Mesenchymal stem cell (in vitro differentiated cells and primary cell): Measurements from ENCODE around the gene DHTKD1.

ENCODE experiments used
- DNase-seq: peaks from one replicate; pipeline ENCODE4 v3.0.0-alpha.2; 2013
- H2AFZ ChIP-seq: one replicate; pipeline ENCODE4 v1.6.1; 2013; ENCODE audit warnings: low read depth, mild to moderate bottlenecking, control low read depth, inconsistent platforms, low read length, moderate library complexity
- H2AK5ac ChIP-seq: 2 replicates; pipeline ENCODE4 v1.6.1; 2013; ENCODE audit warnings: low read length, moderate library complexity, mild to moderate bottlenecking, inconsistent platforms; ENCODE audit not compliant: severe bottlenecking
- H2BK120ac ChIP-seq: one replicate; pipeline ENCODE4 v1.6.1; 2013; ENCODE audit warnings: low read depth, mild to moderate bottlenecking, inconsistent platforms, low read length, moderate library complexity
- H2BK12ac ChIP-seq, 2 experiments: one replicate each; pipeline ENCODE4 v1.6.1; 2013; ENCODE audit warnings: inconsistent platforms in 2 of 2, low read length in 2 of 2, mild to moderate bottlenecking in 2 of 2, moderate library complexity in 2 of 2, control low read depth in 1 of 2
- H2BK15ac ChIP-seq: one replicate; pipeline ENCODE4 v1.6.1; 2013; ENCODE audit warnings: mild to moderate bottlenecking, low read depth, inconsistent platforms; ENCODE audit not compliant: poor library complexity, severe bottlenecking
- H2BK5ac ChIP-seq: 2 replicates; pipeline ENCODE4 v1.6.1; 2013; ENCODE audit warnings: low read depth, mild to moderate bottlenecking, low read length, control low read depth, inconsistent platforms; ENCODE audit not compliant: poor library complexity, severe bottlenecking
- H3K14ac ChIP-seq, 2 experiments: one replicate each; pipeline ENCODE4 v1.6.1; 2013; ENCODE audit warnings: inconsistent platforms in 2 of 2, low read length in 2 of 2, control low read depth in 1 of 2, mild to moderate bottlenecking in 1 of 2, moderate library complexity in 1 of 2
- H3K18ac ChIP-seq, 2 experiments: one replicate each; pipeline ENCODE4 v1.6.1; 2013; ENCODE audit warnings: inconsistent platforms in 2 of 2, low read length in 2 of 2, control low read depth in 1 of 2, low read depth in 1 of 2, mild to moderate bottlenecking in 1 of 2
- H3K23ac ChIP-seq, 2 experiments: one replicate each; pipeline ENCODE4 v1.6.1; 2013; ENCODE audit warnings: inconsistent platforms in 2 of 2, low read length in 2 of 2, mild to moderate bottlenecking in 2 of 2, moderate library complexity in 2 of 2, control low read depth in 1 of 2
- H3K27ac ChIP-seq: 2 replicates; pipeline ENCODE4 v1.5.1; 2013; ENCODE audit warnings: mild to moderate bottlenecking, moderate library complexity, low read length, control low read depth, inconsistent platforms; ENCODE audit not compliant: poor library complexity, severe bottlenecking
- H3K27me3 ChIP-seq, 2 experiments: 2 replicates each; pipeline versions ENCODE4 v1.6.1 to v1.7.0; 2013; ENCODE audit warnings: low read length in 2 of 2, mild to moderate bottlenecking in 2 of 2, moderate library complexity in 2 of 2, control low read depth in 1 of 2, inconsistent platforms in 1 of 2; ENCODE audit not compliant: control insufficient read depth in 1 of 2, insufficient read depth in 1 of 2
- H3K36me3 ChIP-seq, 2 experiments: 2 replicates each; pipeline versions ENCODE4 v1.6.1 to v1.7.0; 2013; ENCODE audit warnings: low read length in 2 of 2, control low read depth in 1 of 2, inconsistent platforms in 1 of 2, low read depth in 1 of 2, mild to moderate bottlenecking in 1 of 2; ENCODE audit not compliant: insufficient read depth in 2 of 2, control insufficient read depth in 1 of 2
- H3K4ac ChIP-seq, 2 experiments: one replicate each; pipeline ENCODE4 v1.6.1; 2013; ENCODE audit warnings: inconsistent platforms in 2 of 2, low read length in 2 of 2, mild to moderate bottlenecking in 2 of 2, moderate library complexity in 2 of 2, control low read depth in 1 of 2, low read depth in 1 of 2
- H3K4me1 ChIP-seq: 2 replicates; pipeline ENCODE4 v1.6.1; 2013; ENCODE audit warnings: low read depth, low read length, control low read depth; ENCODE audit not compliant: control insufficient read depth, insufficient read depth
- H3K4me2 ChIP-seq: 2 replicates; pipeline ENCODE4 v1.6.1; 2013; ENCODE audit warnings: low read length, mild to moderate bottlenecking, inconsistent platforms; ENCODE audit not compliant: poor library complexity, severe bottlenecking
- H3K4me3 ChIP-seq, 2 experiments: 2 replicates each; pipeline versions ENCODE4 v1.5.1 to v1.7.0; 2013; ENCODE audit warnings: low read length in 2 of 2, mild to moderate bottlenecking in 2 of 2, control low read depth in 1 of 2, low read depth in 1 of 2; ENCODE audit not compliant: insufficient read depth in 1 of 2
- H3K79me1 ChIP-seq: replicated peaks from 2 replicates; pipeline ENCODE4 v1.6.1; 2013; ENCODE audit warnings: mild to moderate bottlenecking, control low read depth, low read length, inconsistent platforms; ENCODE audit not compliant: poor library complexity, severe bottlenecking
- H3K9ac ChIP-seq: 2 replicates; pipeline ENCODE4 v1.7.0; 2013; ENCODE audit warnings: mild to moderate bottlenecking, low read length, moderate library complexity
- H3K9me3 ChIP-seq: 2 replicates; pipeline ENCODE4 v1.7.0; 2013; ENCODE audit warnings: mild to moderate bottlenecking, low read length; ENCODE audit not compliant: control insufficient read depth
- H4K8ac ChIP-seq: one replicate; pipeline ENCODE4 v1.6.1; 2013; ENCODE audit warnings: inconsistent platforms, mild to moderate bottlenecking, low read length, moderate library complexity
- H4K91ac ChIP-seq: one replicate; pipeline ENCODE4 v1.6.1; 2013; ENCODE audit warnings: mild to moderate bottlenecking, low read length, inconsistent platforms
- WGBS: methylation state at CpG from one replicate; pipeline ENCODE4 v1.1.7; 2013; ENCODE audit warnings: mixed read lengths; 5-methylcytosine and 5-hydroxymethylcytosine counted together

The DHTKD1 gene

DNA sequence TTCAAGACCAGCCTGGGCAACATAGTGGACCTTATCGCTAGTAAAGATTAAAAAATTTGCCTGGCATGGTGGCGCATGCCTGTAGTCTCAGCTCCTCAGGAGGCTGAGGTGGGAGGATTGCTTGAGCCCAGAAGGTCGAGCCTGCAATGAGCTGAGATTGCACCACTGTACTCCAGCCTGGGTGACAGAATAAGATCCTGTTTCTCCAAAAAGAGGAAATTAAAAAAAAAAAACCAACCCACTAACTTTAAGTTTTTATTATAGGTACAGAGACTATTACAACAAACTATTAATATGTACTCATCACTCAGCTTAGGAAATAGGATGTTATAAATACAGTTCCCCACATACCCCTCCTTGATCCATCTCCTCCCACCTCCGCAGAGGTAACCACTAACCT is 30.2 kb downstream of the DHTKD1 start:
- Histone ChIP-seq H2BK15ac (no peak overlapping the region), H4K91ac (no peak overlapping the region), H2BK12ac (no peak overlapping the region), H3K4me3 (no peak overlapping the region), H3K9me3 (no peaks in the 10 kb centered on the region), H2BK5ac (no peak overlapping the region), H3K4ac (no peak overlapping the region), H3K36me3 (peaks cover 25 to 58% of the 10 kb centered on the region in 2 experiments), H3K79me1 (no peaks in the 10 kb centered on the region), H3K14ac (no peak overlapping the region), H2AK5ac (no peak overlapping the region), H3K18ac (no peak overlapping the region), H4K8ac (no peak overlapping the region), H3K27ac (no peak overlapping the region), H3K4me1 (peaks cover 6% of the 10 kb centered on the region), H3K4me2 (no peak overlapping the region), H2BK120ac (no peak overlapping the region), H2AFZ (no peak overlapping the region), H3K9ac (no peak overlapping the region), H3K27me3 (no peaks in the 10 kb centered on the region), H3K23ac (no peak overlapping the region)
- no peak for DNase-seq
- whole genome bisulfite sequencing = 98% methylated on average over 3 of the region's 4 CpGs

DNA sequence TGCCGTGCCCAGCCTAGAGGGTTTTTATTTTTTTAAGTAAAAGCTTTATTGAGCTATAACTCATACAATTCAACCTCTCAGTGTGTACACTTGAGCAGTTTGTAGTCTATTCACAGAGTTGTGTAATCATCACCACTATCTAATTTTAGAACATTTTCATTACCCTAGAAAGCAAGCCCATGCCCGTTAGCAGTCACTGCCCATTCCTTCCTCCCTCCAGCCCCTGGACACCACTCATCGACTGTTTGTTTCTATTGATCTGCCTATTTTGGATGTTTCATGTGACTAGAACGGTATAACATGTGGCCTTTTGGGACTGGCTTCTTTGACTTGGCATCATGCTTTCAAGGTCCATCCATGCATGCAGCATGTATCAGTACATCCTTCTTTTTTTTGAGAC is 35.0 kb downstream of the DHTKD1 start:
- Histone ChIP-seq H3K79me1 (no peaks in the 10 kb centered on the region), H3K23ac (no peak overlapping the region), H3K4me1 (peaks cover 2% of the 10 kb centered on the region), H3K18ac (no peak overlapping the region), H4K8ac (no peak overlapping the region), H2AK5ac (no peak overlapping the region), H3K27ac (no peak overlapping the region), H3K9me3 (no peaks in the 10 kb centered on the region), H3K4ac (no peak overlapping the region), H2BK120ac (no peak overlapping the region), H4K91ac (no peak overlapping the region), H2BK15ac (no peak overlapping the region), H3K9ac (no peak overlapping the region), H3K27me3 (no peaks in the 10 kb centered on the region), H3K4me2 (no peak overlapping the region), H3K36me3 (peaks cover 45 to 73% of the 10 kb centered on the region in 2 experiments), H3K4me3 (no peak overlapping the region), H3K14ac (no peak overlapping the region), H2BK12ac (no peak overlapping the region), H2BK5ac (no peak overlapping the region), H2AFZ (no peak overlapping the region)
- no peak for DNase-seq
- 97% methylated on average over 3 of the region's 4 CpGs for WGBS

DNA sequence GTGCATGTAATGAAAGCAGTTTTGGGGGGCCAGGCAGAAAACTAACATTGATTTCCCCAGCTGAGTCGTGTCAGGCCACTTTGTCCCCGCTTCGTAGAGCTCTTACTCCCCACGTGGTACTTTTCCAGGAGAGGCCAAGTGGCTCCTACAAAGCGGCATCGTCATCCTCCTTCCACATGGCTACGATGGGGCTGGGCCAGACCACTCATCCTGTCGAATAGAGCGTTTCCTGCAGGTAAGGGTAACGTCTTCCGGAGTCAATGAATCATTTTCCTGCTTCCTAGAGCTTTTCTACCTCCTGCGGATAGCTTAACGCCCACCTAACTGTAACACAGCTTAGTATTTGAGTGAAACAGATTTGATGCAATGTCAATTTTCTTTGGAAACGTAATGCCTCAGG is 39.0 kb downstream of the DHTKD1 start:
- Histone ChIP-seq H4K91ac (no peak overlapping the region), H3K9ac (no peak overlapping the region)
- WGBS = 87% methylated on average over 13 of the region's 14 CpGs

DNA sequence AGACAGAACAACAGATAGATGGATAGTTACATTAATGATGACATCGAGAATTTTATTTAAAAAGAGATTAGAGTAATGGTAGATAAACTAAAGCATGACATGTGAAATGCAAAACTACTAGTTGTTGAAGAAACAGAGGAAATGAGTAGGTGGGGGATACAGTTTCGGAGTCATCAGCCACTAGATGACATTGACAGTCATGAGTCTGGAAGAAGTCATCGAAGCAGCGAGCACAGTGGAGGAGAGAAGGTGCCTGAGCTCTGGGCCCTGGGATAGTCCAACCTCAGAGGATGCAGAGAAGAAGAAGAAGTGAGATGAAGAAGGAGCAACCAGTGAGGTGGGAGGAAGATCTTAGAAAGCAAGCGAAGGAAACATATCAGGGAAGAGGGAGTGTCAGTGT is 40.5 kb downstream of the DHTKD1 start:
- H3K14ac ChIP-seq = no peak overlapping the region
- no peaks in the 10 kb centered on the region for H3K79me1 ChIP-seq
- H2BK12ac ChIP-seq = no peak overlapping the region
- no peak for DNase-seq
- H3K4me1 ChIP-seq = peaks cover 2% of the 10 kb centered on the region
- no peak overlapping the region for H2BK15ac ChIP-seq
- no peak overlapping the region for H3K4ac ChIP-seq
- no peak overlapping the region for H3K9ac ChIP-seq
- 98% methylated on average over 5 of the region's 5 CpGs for WGBS
- no peak overlapping the region for H3K18ac ChIP-seq
- peaks cover 47 to 63% of the 10 kb centered on the region in 2 experiments for H3K36me3 ChIP-seq
- no peak overlapping the region for H4K8ac ChIP-seq
- no peak overlapping the region for H2AFZ ChIP-seq
- no peak overlapping the region for H3K23ac ChIP-seq
- no peak overlapping the region for H3K27ac ChIP-seq
- H4K91ac ChIP-seq = no peak overlapping the region
- no peak overlapping the region for H2BK120ac ChIP-seq
- H2BK5ac ChIP-seq = no peak overlapping the region
- no peaks in the 10 kb centered on the region for H3K27me3 ChIP-seq
- no peak overlapping the region for H3K4me2 ChIP-seq
- H3K9me3 ChIP-seq = no peaks in the 10 kb centered on the region
- H2AK5ac ChIP-seq = no peak overlapping the region
- no peak overlapping the region for H3K4me3 ChIP-seq

More for the DNA sequence above, 39.0 kb downstream of the DHTKD1 start:
- no peak overlapping the region for H2AK5ac ChIP-seq
- no peak overlapping the region for H3K4me2 ChIP-seq
- no peak for DNase-seq
- no peaks in the 10 kb centered on the region for H3K9me3 ChIP-seq
- no peak overlapping the region for H2BK120ac ChIP-seq
- no peak overlapping the region for H2BK5ac ChIP-seq
- no peak overlapping the region for H2BK12ac ChIP-seq
- H3K36me3 ChIP-seq = peaks cover 47 to 73% of the 10 kb centered on the region in 2 experiments
- no peak overlapping the region for H2AFZ ChIP-seq
- H3K4me1 ChIP-seq = peaks cover 2% of the 10 kb centered on the region
- H4K8ac ChIP-seq = no peak overlapping the region
- no peak overlapping the region for H3K18ac ChIP-seq
- H3K79me1 ChIP-seq = no peaks in the 10 kb centered on the region
- no peak overlapping the region for H3K27ac ChIP-seq
- H3K4me3 ChIP-seq = no peak overlapping the region
- H3K23ac ChIP-seq = no peak overlapping the region
- no peak overlapping the region for H3K4ac ChIP-seq
- H2BK15ac ChIP-seq = no peak overlapping the region
- no peak overlapping the region for H3K14ac ChIP-seq
- no peaks in the 10 kb centered on the region for H3K27me3 ChIP-seq
